Effector memory CD8-positive, alpha-beta T cell (primary cell): ENCODE results near the gene MEGF6.

Experiments used
- ATAC-seq: fragments of 150-1000 bp; cut with Tn5 transposase; replicated peaks from 2 replicates; pipeline ENCODE4 v1.10.0; 2021; ENCODE audit warnings: mild to moderate bottlenecking, moderate library complexity
- DNase-seq, 3 experiments: peaks; one replicate each; pipeline ENCODE4 v3.0.0; 2021
- H3K27ac Mint-ChIP-seq, 2 donors: one replicate each; pipeline ENCODE4 v1.8.0; 2022; ENCODE audit warnings: mild to moderate bottlenecking in 2 of 2, mixed read lengths in 2 of 2, moderate library complexity in 2 of 2
- H3K27me3 Mint-ChIP-seq, 2 donors: one replicate each; pipeline ENCODE4 v1.8.0; 2022; ENCODE audit warnings: mixed read lengths in 2 of 2
- H3K36me3 Mint-ChIP-seq: one replicate; pipeline ENCODE4 v1.8.0; 2022; ENCODE audit warnings: mild to moderate bottlenecking, moderate library complexity, mixed read lengths; ENCODE audit not compliant: insufficient read depth
- H3K4me1 Mint-ChIP-seq, 2 donors: one replicate each; pipeline ENCODE4 v1.8.0; 2022; ENCODE audit warnings: low read depth in 2 of 2, mixed read lengths in 2 of 2
- H3K4me3 Mint-ChIP-seq, 2 donors: one replicate each; pipeline ENCODE4 v1.8.0; 2022; ENCODE audit warnings: mild to moderate bottlenecking in 2 of 2, mixed read lengths in 2 of 2, moderate library complexity in 2 of 2
- H3K9me3 Mint-ChIP-seq, 2 donors: one replicate each; pipeline ENCODE4 v1.8.0; 2022; ENCODE audit warnings: mixed read lengths in 2 of 2

The MEGF6 gene

GRCh38 chr1:3618531-3618880 lies 7.2 kb upstream of the MEGF6 start:
- Mint-ChIP-seq H3K9me3 (no peaks in the 10 kb centered on the region), H3K36me3 (no peaks in the 10 kb centered on the region), H3K27ac (no peak overlapping the region), H3K4me1 (peaks cover 24 to 33% of the 10 kb centered on the region in 2 donors), H3K4me3 (no peak overlapping the region), H3K27me3 (peaks cover 7 to 16% of the 10 kb centered on the region in 2 donors)
- DNase-seq = no peak
- ATAC-seq = no peak

- H3K4me3 Mint-ChIP-seq = no peak overlapping the region
- H3K27me3 Mint-ChIP-seq = peaks cover 7 to 16% of the 10 kb centered on the region in 2 donors
- ATAC-seq (no peak), DNase-seq (no peak)
- H3K4me1 Mint-ChIP-seq = peaks cover 18 to 27% of the 10 kb centered on the region in 2 donors
- no peak overlapping the region for H3K27ac Mint-ChIP-seq
- H3K36me3 Mint-ChIP-seq = no peaks in the 10 kb centered on the region
- no peaks in the 10 kb centered on the region for H3K9me3 Mint-ChIP-seq
Observed at GRCh38 chr1:3617806-3618345, 6.6 kb upstream of the MEGF6 start.

- H3K9me3 Mint-ChIP-seq = no peaks in the 10 kb centered on the region
- no peak overlapping the region for H3K4me3 Mint-ChIP-seq
- H3K27me3 Mint-ChIP-seq = peaks cover 7 to 21% of the 10 kb centered on the region in 2 donors
- no peak overlapping the region for H3K27ac Mint-ChIP-seq
- peaks cover 16 to 20% of the 10 kb centered on the region in 2 donors for H3K4me1 Mint-ChIP-seq
- DNase-seq = no peak
- ATAC-seq = no peak
- no peaks in the 10 kb centered on the region for H3K36me3 Mint-ChIP-seq
Observed at GRCh38 chr1:3616861-3617260, 5.6 kb upstream of the MEGF6 start.

GRCh38 chr1:3614755-3615742 lies 3.7 kb upstream of the MEGF6 start:
- H3K36me3 Mint-ChIP-seq = no peaks in the 10 kb centered on the region
- H3K9me3 Mint-ChIP-seq = no peaks in the 10 kb centered on the region
- H3K27me3 Mint-ChIP-seq = peaks cover 7 to 26% of the 10 kb centered on the region in 2 donors
- H3K4me1 Mint-ChIP-seq = peaks cover 14 to 16% of the 10 kb centered on the region in 2 donors
- no peak overlapping the region for H3K27ac Mint-ChIP-seq
- ATAC-seq = no peak
- H3K4me3 Mint-ChIP-seq = no peak overlapping the region
- no peak for DNase-seq

- H3K4me1 Mint-ChIP-seq = peaks cover 7 to 9% of the 10 kb centered on the region in 2 donors
- H3K36me3 Mint-ChIP-seq = no peaks in the 10 kb centered on the region
- no peak for DNase-seq
- H3K9me3 Mint-ChIP-seq = no peaks in the 10 kb centered on the region
- H3K27ac Mint-ChIP-seq = peak overlapping the region in 1 of 2 donors; percentile 71
- peak overlapping the region; percentile 80 to 87 for H3K4me3 Mint-ChIP-seq
- peak; percentile 23 for ATAC-seq
- peaks cover 7 to 26% of the 10 kb centered on the region in 2 donors for H3K27me3 Mint-ChIP-seq
Observed at GRCh38 chr1:3612123-3612522, 815 bp upstream of the MEGF6 start.

GRCh38 chr1:3610527-3611169 lies 660 bp downstream of the MEGF6 start:
- no peaks in the 10 kb centered on the region for H3K9me3 Mint-ChIP-seq
- H3K27me3 Mint-ChIP-seq = peaks cover 7 to 21% of the 10 kb centered on the region in 2 donors
- H3K4me3 Mint-ChIP-seq = peak overlapping the region; percentile 60 to 80
- H3K27ac Mint-ChIP-seq = no peak overlapping the region
- no peaks in the 10 kb centered on the region for H3K36me3 Mint-ChIP-seq
- DNase-seq (no peak), ATAC-seq (no peak)
- peaks cover 7 to 9% of the 10 kb centered on the region in 2 donors for H3K4me1 Mint-ChIP-seq

GRCh38 chr1:3609769-3610526 lies 1.4 kb downstream of the MEGF6 start:
- peak overlapping the region in 1 of 2 donors; percentile 60 for H3K4me3 Mint-ChIP-seq
- no peak overlapping the region for H3K27ac Mint-ChIP-seq
- H3K36me3 Mint-ChIP-seq = no peaks in the 10 kb centered on the region
- no peak for ATAC-seq
- H3K27me3 Mint-ChIP-seq = peaks cover 5 to 14% of the 10 kb centered on the region in 2 donors
- DNase-seq = no peak
- H3K9me3 Mint-ChIP-seq = no peaks in the 10 kb centered on the region
- H3K4me1 Mint-ChIP-seq = peaks cover 7 to 9% of the 10 kb centered on the region in 2 donors

GRCh38 chr1:3609016-3609768 lies 2.1 kb downstream of the MEGF6 start:
- Mint-ChIP-seq H3K27me3 (peaks cover 0 to 9% of the 10 kb centered on the region in 2 donors), H3K4me1 (peaks cover 7 to 9% of the 10 kb centered on the region in 2 donors), H3K36me3 (no peaks in the 10 kb centered on the region), H3K4me3 (no peak overlapping the region), H3K27ac (no peak overlapping the region), H3K9me3 (no peaks in the 10 kb centered on the region)
- DNase-seq (no peak), ATAC-seq (no peak)

GRCh38 chr1:3608154-3608553 lies 3.2 kb downstream of the MEGF6 start:
- Mint-ChIP-seq H3K27ac (no peak overlapping the region), H3K36me3 (no peaks in the 10 kb centered on the region), H3K4me3 (no peak overlapping the region), H3K4me1 (peaks cover 7 to 9% of the 10 kb centered on the region in 2 donors), H3K9me3 (no peaks in the 10 kb centered on the region), H3K27me3 (peaks cover 0 to 9% of the 10 kb centered on the region in 2 donors)
- DNase-seq (no peak), ATAC-seq (no peak)

- H3K4me3 Mint-ChIP-seq = no peak overlapping the region
- DNase-seq (no peak), ATAC-seq (no peak)
- H3K27ac Mint-ChIP-seq = no peak overlapping the region
- H3K27me3 Mint-ChIP-seq = peaks cover 0 to 9% of the 10 kb centered on the region in 2 donors
- H3K36me3 Mint-ChIP-seq = no peaks in the 10 kb centered on the region
- peaks cover 7 to 9% of the 10 kb centered on the region in 2 donors for H3K4me1 Mint-ChIP-seq
- no peaks in the 10 kb centered on the region for H3K9me3 Mint-ChIP-seq
Observed at GRCh38 chr1:3607703-3608065, 3.6 kb downstream of the MEGF6 start.

- DNase-seq (no peak), ATAC-seq (no peak)
- H3K27ac Mint-ChIP-seq = no peak overlapping the region
- H3K4me1 Mint-ChIP-seq = peaks cover 7 to 9% of the 10 kb centered on the region in 2 donors
- no peaks in the 10 kb centered on the region for H3K36me3 Mint-ChIP-seq
- no peak overlapping the region for H3K4me3 Mint-ChIP-seq
- no peaks in the 10 kb centered on the region for H3K9me3 Mint-ChIP-seq
- H3K27me3 Mint-ChIP-seq = peaks cover 0 to 6% of the 10 kb centered on the region in 2 donors
Observed at GRCh38 chr1:3606779-3607702, 4.3 kb downstream of the MEGF6 start.
